ENCODE data around the gene SASH3.
A peak's percentile ranks its signal among the peaks of the same experiment; 100 is the strongest.

The SASH3 gene

DNA sequence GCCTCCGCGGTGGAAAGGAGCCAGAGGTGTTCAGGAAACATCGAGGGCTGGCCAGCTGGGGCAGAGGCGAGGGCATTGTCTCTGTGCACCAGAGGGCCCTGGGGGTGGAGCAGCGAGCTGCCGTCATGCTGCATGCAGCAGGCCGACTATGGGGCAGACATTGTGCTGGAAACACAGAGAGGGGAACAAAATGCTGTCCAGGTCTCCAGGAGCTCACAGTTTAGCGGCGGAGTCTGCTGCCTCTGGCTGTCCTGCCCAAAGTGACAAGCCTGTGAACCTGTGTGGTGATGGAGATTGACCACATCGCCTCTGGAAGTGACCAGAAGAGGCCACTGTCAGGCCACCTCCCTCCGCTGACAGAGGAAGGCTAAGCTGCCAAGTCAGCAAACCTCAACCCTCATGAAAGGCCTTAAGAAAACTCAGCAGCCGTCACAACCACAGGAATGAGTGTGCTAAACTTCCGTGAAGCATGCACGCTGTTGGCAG is 20.1 kb upstream of the SASH3 start:
- DNase-seq (ENCODE audit: low read depth in 2 of 2), result peak in 1 of 2 donors; percentile 28

- DNase-seq (ENCODE audit: low read depth in 2 of 2), result no peak
Observed at GRCh38 chrX:129760155-129760554, 19.6 kb upstream of the SASH3 start.

DNA sequence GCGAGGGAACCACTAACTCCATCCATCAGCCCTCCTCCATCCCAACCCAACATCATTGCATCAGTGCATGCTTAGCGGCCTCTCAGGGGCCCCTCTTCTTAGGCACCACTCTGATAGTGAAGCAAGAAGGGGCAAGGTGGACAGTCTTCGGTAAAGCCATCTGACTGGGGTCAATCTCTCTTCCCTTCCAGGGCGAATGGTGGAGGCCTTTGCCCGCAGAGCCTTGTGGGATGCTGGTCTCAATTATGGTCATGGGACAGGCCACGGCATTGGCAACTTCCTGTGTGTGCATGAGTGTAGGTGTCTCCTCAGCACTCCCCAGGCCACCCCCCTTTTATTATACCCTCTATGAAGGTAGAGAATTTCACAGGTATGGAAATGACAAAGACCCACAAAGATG is 18.8 kb upstream of the SASH3 start:
- no peak for DNase-seq (ENCODE audit: low read depth in 2 of 2)

GRCh38 chrX:129761596-129761995 is 18.2 kb upstream of the SASH3 start:
- DNase-seq (ENCODE audit: low read depth in 2 of 2), result no peak

DNA sequence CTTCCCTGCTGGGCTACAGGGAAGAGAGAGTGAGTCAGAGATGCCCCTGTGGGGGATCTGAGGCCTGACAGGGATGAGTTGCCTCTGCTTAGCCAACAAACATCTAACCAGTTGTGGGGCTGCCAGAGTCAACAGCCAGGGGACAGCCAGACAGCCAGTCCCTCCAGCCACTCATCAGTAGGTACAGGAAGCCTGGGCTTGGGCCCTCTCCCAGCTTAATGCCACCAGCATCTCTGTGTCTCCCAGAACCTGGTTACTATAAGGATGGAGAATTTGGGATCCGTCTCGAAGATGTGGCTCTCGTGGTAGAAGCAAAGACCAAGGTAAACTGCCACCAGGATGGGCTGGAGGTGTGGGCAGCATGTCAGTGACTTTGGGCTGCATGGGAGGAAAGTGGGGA is 17.3 kb upstream of the SASH3 start:
- DNase-seq (ENCODE audit: low read depth in 2 of 2), result no peak

DNA sequence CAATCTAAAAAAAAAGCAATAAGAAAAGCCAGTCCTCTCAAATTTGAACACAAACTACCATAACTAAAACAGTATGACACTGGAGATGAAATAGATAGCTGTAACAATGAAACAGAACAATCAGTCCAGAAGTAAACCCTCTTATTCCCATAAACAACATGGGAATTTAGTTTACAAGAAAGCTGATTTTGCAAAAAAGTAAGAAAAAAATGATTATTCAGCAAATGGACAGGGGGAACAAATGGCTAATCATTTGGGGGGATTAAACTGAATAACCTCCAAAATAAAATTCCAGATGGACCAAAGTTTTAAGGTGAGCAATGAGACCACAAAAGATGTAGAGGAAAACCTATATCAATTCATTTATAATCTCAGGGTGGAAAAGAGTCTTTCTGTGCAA is 16.1 kb upstream of the SASH3 start:
- DNase-seq (ENCODE audit: low read depth in 2 of 2), result no peak

- DNase-seq (ENCODE audit: low read depth in 2 of 2), result no peak
Observed at GRCh38 chrX:129768186-129768585, 11.6 kb upstream of the SASH3 start.

DNA sequence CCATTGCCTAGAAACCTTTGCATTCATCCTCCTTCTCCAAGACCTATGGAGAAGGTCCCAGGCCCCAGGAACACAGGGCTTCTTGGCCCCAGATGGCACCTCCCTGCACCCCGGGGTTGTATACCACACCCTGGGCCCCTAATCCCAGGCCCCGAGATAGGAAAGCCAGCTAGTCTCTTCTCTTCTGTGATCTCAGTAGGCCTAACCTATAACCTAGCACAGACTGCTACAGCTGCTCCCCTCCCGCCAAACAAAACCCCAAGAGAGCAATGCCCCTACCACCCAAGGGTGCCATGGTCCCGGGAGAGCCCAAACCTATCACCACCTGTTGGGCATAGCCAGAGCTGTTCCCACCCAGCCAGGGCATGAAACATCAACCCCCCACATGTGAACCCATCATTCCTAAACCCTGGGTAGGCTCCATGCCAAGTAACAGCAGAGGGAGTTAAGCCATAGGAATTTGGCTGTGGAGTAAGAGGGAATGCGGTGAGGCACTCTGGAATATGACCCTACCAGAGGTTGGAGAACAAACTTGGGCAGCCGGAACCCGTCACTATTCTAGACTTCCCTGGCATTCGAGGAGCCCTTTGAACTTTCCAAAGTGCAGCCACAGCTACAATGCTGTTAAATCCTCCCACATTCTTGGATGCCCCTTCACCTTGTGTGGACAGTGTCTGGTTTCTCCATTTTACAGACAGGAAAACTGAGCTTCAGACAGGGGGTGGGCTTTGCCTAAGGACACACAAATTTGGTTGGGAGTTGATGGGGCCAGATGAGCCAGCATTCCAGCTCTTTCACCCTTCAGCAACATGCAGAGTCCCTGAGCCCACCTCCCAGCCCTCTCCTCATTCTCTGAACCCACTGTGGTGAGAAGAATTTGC is 10.9 kb upstream of the SASH3 start:
- DNase-seq (ENCODE audit: low read depth in 2 of 2), result no peak

DNA sequence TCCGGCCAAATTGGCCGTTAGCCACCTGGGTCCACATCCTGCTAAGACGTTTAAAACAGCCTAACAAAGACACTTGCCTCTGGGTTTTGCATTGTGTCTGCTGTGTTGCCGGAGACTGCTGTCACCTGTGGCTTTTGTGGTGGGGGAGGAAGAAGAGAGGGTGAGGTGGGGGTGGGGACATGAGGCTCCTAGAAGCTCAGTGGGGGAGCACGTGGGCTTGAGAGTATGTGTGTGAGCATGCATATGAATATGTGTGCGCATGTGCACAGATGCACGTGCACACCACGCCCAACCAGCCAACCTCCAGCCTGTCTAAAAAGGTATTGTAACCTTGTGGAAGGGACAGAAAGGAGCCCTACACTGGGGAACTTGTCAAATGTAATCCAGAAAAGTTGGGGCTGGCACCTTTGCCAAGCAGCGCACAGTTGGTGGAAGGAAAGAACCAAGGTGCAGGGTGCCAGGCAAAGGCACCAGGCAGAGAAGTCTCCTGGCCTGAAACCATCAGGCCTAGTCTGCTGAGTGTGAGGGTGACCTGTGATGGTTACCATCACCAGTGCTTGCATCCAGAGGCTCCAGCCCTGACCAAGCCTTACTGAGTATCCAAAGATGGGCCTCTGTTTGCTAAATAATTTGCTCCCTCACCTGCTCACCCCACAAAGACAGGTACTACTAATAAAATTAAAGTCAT is 10.1 kb upstream of the SASH3 start:
- peak; percentile 47 to 62 for DNase-seq (ENCODE audit: low read depth in 2 of 2)

DNA sequence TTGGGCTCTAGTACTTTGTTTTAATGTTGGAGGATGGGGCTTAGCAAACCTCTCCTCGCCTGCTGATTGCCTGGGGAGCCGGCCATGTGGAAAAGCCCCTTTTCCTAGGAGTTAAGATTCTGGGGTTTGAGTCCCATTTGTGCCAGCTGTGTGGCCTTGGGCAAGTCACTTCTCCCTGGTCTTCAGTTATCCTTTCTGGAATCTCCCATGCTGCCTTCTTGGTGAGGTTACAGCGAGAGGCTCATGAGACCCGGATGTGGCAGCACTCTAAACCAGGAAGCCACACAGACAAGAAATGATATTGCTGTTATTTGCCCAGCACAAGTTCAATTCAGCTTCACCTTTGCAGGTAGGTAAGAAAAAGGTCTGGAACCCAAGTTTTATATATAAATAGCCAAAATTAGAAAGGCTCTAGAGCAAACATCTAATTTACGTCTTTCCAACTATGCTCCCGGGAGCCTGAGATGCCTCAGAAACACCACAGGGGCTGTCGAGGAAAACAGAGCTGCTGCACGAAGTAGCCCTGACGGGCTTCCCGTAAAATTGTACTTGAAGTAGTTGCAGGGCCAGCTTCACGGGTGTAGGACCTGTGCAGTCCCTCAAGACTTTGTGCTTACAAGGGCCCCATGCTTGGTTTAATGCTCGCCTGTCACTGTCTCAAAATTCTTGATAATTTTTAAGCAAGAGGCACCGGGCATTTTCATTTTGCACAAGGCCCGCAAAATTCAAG is 8.3 kb upstream of the SASH3 start:
- no peak for DNase-seq (ENCODE audit: low read depth in 2 of 2)

GRCh38 chrX:129772796-129773431 is 6.8 kb upstream of the SASH3 start:
- peak in 1 of 2 donors; percentile 27 for DNase-seq (ENCODE audit: low read depth in 2 of 2)

- DNase-seq (ENCODE audit: low read depth in 2 of 2), result no peak
Observed at GRCh38 chrX:129773649-129774458, 5.9 kb upstream of the SASH3 start.

DNA sequence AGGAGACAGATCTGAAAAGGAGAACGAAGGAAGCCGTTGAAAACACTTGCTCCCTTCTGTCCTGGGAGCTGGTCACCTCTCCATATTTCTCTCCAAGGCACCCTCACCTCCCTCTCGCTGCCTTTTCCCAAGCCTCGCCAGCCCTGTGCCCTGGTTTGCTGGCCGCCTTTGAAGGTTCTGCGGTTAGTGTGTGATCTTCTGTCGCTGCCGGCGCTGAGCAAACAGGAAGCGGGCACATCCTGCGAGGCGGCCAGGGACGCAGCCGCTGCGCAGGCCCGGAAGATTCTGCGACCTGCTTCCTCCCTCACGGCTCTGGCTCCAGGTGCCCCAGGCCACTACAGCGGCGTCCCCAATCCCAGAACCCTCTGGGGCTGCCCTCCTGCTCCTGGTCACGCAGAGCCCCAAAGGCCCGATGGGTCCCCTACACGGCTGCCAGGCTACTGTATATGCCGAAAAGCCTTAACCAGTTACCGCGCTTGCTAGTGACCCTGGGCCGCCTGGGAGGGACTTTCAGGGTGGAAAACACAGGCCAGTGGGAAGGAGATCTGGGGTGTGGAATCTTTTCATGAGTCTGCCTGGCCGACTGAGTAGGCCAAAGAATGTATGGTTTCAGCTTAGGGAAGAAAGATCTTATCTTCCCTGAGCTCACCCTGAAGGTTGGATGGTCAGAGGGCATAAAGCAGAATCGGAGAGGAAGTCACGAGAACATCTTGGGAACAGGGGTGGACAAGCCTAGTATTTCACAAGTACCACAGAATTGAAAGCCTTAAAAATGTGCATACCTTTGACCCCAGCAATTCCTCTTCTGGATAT is 2.3 kb upstream of the SASH3 start:
- DNase-seq (ENCODE audit: low read depth in 2 of 2), result peak in 1 of 2 donors; percentile 53

DNA sequence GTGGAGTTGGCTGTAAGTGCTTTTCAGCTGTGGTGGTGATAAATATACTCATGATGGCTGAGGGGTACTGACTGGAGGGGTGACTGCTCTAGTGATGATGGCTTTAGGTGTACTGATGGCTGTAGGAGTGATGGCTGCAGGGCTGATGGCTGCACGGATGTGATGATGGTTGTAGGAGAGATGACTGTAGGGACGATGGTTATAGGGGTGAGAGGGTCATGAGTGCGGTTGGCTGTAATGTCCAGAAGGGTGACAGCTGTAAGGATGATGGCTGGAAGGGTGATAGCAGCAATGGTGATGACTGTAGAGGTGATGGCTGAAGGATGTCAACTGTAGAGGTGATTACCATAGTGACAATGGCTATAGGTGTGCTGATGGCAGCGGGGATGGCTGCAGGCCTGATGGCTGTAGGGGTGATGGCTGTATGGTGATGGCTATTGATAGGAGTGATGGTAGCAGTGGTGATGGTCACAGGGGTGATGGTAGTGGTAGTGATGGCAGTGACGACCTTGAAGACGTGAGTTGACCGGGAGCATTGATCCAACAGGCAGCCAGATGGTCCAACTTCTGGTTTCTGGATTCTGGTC is 570 bp upstream of the SASH3 start:
- DNase-seq (ENCODE audit: low read depth in 2 of 2), result no peak

- no peak for DNase-seq (ENCODE audit: low read depth in 2 of 2)
Observed at GRCh38 chrX:129780441-129781105, 824 bp downstream of the SASH3 start.

DNA sequence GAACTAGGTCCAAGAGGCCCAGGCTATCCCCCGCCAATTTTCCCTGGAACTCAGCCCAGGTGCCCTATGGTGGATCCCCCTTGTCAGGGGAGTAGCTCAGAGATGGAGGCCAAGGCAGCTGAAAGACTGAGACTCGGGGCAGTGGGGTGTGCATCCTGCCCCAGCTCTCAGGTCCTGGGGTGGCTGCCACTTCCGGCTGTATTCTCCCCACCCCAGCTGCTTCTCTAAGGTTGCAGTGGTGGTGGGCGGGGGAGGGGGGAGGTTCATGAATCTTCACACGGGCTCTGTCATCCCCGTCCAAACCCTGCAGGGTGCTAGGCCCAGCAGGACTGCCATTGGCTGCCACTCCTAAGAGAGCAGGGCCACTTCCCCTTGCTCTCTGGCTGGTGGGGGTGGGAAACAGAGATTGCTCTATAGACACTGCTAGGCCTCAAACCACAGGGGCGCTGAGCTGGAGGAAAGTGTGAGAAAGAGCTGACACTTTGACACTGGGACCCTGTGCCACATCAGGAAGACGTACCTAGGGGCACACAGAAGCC is 1.5 kb downstream of the SASH3 start:
- DNase-seq (ENCODE audit: low read depth in 2 of 2), result peak; percentile 65 to 74

GRCh38 chrX:129781680-129782495 is 2.1 kb downstream of the SASH3 start:
- no peak for DNase-seq (ENCODE audit: low read depth in 2 of 2)

- DNase-seq (ENCODE audit: low read depth in 2 of 2), result no peak
Observed at GRCh38 chrX:129782706-129783105, 3.0 kb downstream of the SASH3 start.
